HG03159 (cell line): ENCODE data around the gene F13A1.
"Not testable (repeated sequence)": the region's sequence is repeated elsewhere in the genome, so short reads cannot be mapped to it uniquely, and the experiment has no call there.

Source experiments
- ATAC-seq: cut with Tn5 transposase; IDR thresholded peaks from one replicate; pipeline ENCODE4 v1.9.1; 2021; ENCODE audit warnings: mild to moderate bottlenecking, moderate library complexity; ENCODE audit not compliant: unreplicated experiment

The F13A1 gene

DNA sequence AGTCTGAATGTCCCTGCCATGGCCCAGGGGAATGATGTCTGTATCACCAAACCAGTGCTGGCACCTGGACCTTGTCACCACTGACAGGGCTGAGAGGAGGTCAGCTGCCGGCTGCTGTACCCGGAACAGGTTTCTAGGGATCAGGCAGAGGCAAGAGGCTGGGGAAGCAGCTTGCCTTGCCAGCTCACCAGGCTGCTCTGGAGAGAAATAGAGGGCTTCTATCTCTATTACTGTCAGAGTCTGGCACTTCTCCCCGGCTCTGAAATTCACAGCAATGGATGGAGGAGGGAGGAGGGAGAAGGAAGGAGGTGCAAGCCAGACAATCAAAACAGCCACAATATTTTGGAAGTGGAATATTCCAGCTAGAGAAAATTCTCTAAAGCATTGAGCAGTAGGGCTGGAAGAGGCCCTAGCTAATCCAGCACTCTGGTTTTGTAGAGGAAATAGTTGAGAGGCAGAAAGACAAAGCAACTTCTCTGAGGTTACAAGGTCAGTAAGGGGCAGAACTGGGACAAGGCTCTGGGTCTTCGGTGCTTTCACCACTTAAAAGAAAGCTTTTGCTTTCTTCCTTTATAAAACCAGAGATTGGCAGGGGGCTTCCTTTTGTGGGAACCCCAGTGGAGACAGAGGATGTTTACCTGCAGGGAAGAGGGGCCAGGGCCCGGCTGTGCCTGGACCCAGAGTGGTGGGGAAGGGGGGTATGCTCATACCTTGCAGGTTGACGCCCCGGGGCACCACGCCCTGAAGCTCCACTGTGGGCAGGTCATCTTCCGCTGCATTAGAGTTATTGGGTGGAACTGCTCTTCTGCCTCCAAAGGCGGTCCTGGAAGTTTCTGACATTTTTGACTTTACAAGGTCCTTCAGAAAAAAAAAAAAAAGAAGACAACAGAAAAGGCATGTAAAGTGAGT lies 2.4 kb downstream of the F13A1 start:
- no peak for ATAC-seq

DNA sequence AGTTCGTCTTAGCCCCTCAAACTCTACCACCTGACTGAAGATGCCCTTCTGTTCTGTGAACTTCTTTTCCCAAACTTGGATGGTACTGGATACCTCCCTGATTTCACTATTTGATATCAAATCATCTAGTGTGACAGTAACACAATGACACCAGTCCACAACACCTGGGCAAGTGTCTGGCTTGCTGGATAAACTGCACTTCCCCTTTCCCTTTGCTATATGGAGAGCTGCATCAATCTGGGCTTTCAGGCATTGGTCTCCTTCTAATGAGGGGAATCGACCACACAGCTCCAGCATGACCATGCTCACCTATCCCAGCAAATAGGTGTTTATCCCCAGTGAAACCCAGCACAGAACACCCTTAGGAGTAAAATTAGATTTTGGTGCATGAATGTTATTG lies 3.1 kb downstream of the F13A1 start:
- ATAC-seq, result no peak

DNA sequence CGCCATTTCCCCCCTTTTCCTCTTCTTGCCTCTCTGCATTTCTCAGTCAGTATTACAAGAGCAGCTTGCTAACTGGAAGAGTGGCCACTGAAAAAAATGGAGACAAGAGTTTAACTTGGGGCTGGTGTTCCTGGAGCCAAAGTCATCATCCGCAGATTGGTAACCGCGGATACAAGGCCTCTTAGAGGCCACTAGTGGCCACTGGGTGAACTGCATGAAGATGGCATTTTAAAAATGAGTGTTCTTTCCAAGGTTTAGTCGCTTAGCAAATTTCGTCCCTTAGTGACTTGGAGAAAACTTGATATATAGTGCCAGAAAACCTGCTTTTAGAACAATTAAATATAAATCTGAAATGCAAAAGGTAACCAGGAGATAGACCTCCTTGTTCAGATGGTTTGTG lies 4.8 kb downstream of the F13A1 start:
- ATAC-seq, result peak; percentile 51

DNA sequence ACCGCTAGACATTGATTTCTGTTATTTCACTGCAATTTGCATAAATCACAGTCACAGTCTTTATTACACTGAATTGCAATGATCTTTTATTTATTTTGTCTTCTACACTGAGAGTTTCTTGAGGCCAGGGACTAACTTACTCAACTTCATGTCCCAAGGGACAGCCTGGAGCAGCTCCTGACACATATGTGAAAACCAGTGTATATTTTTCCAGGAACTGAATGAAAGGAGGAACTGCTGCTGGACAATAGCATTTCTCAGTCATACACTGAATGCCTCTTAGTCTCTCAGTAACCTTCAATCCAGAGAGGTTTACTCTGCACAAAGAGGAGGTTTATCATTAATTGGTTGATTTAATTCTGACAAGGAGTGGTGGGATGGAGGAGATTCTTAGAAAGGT lies 5.9 kb downstream of the F13A1 start:
- no peak for ATAC-seq

DNA sequence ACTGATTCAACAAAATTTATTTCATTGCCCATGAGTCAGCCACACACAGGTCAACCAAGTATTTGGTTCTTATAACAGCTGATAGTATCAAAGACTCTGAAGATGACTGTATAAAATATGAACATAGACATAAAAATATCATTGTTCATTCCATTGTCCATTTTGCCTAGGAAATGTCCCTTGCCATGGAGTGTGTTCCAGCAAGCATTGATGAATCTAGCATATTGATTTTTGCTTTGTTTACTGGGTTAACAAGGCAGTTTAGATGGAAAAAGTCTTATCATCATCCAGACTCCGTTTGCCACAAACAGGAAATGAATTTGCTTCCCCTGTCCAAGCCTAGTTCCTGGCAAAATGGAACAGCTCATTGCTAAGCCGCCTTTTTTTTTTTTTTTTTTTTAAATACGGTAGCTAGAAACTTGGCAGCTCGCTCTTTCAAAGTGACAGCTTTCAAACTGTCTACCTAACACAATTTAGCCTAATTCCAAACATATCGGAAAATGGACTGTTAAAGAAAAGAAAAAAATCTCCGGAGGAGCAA lies 7.5 kb downstream of the F13A1 start:
- ATAC-seq, result no peak

DNA sequence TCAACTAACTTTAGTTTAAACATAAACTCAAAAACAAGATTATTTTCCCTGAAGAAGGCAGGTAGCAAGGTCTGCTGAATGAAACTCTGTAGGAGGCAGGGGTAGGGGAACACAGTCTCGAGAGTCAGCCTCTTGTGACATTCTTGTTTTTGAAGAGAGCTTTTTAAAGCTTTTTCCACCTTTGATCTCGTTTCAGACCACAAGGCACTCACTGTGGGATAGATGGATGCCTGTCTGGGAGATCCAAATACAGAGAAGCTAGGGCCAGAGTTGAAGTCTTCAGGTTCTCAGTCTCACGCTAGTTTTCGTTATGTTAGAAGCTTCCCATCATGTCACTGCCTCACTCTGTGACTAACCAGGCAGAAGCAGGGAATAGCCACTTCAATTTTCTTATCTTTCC lies 14.9 kb downstream of the F13A1 start:
- ATAC-seq, result no peak

DNA sequence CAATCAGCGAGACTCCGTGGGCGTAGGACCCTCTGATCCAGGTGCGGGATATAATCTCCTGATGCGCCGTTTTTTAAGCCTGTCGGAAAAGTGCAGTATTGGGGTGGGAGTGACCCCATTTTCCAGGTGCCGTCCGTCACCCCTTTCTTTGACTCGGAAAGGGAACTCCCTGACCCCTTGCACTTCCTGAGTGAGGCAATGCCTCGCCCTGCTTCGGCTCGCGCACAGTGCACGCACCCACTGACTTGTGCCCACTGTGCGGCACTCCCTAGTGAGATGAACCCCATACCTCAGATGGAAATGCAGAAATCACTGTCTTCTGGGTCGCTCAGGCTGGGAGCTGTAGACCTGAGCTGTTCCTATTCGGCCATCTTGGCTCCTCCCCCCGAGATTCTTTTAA lies 20.1 kb downstream of the F13A1 start:
- not testable (repeated sequence) for ATAC-seq

DNA sequence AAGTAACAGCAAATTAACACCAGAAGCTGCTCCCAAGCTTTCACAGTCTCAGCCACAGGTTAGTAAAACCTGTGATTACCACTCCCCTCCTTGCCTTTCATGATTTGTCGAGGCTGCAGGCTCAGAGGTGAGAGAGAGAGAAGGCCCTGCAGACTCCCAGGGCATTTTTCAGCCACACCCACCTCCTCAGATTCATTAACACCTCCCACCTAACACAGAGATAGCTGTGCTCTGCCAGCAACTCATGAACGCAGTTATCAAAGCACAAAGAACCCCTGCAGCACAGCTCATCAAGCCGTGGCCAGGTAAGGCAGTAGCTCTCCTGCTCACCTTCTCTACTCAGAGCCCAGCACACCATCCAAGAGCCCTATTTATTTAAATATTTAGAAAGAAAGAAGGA lies 27.1 kb downstream of the F13A1 start:
- ATAC-seq, result no peak

DNA sequence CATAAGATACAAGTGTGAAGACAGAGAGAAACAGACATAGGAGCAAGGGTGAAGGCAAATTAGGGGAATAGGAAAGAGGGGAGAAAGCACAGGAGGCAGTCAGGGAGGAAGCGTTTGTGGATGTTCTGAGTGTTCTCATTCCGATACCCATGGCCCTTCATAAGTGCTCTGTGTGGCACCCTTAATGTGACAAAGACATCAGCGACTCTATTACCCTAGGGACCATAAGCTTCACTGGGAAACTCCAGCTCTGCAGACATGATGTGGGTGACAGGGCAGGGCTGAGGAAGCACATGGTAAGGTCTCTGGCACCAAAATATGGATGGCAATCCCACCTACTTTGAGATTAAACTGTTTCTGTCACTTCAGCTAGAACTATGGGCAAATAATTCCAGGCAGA lies 33.0 kb downstream of the F13A1 start:
- ATAC-seq, result no peak

DNA sequence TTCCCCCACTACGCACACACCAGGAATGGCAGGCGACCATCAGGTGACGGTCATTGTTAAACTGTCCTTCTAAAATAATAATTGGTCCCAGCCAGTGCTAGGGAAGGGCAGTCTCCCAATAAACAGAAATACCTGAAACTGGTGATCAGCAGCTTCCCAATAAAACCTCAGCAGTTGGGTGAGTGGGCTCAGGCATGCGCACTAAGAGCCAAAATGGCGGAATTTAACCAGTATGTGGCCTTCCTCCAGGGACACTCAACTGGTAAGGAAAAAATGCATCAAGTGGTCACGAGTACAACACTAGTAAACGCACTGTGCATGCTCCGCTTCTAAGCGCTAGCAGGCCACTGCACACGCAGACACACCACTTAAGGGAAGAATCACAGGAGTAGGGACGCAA lies 34.8 kb downstream of the F13A1 start:
- no peak for ATAC-seq

DNA sequence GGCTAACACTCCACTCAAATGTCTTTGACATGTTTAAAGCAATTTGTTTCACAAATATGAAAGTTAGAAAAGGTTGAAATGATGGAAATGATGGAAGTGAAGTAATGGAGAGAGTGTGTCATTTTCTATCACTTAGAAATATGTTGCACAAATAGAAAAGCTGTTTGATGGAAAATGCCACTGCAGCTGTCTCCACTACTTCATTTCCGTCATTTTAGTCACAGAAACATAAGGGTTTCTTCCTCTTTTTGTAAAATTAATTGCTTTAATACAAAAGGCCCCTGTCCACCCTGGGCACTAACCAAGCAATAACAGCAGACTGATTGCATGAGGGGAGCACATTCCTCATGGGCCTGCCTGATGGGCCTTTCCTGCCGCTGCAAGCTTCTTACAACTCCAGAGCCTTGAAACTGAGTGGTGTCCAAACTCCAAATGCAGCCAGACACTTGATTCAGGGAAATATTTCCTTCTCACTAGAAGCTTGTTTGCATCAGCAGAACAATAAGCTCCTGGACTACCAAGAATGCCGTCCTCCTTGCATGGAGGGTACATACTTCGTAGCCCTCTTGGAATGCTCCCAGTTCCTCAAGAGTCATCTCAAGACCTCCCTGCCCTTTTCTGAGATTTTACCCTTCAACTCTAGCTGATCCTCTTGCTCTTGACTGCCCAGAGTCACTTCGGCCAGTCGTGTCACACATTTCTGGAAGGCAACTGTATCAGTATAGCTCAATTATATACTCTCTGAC lies 36.1 kb downstream of the F13A1 start:
- no peak for ATAC-seq

DNA sequence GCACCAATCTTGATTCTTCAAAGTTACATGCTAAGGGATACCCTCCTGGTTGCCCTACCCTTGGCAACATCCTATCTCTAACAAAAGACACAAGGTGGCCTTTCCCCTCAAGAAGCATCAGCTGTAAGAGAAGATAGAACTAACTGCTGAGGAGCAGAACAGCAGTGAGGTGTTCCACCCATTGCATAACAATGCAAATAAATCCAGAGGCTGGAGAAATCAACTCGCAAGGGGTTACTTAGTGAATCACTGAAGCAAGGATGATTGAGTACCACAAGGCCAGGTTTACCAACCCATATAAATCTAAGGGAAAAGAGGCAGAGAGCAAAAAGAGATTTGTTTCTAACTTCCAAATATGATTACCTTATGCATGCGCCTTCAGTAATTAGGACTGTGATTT lies 36.7 kb downstream of the F13A1 start:
- no peak for ATAC-seq

DNA sequence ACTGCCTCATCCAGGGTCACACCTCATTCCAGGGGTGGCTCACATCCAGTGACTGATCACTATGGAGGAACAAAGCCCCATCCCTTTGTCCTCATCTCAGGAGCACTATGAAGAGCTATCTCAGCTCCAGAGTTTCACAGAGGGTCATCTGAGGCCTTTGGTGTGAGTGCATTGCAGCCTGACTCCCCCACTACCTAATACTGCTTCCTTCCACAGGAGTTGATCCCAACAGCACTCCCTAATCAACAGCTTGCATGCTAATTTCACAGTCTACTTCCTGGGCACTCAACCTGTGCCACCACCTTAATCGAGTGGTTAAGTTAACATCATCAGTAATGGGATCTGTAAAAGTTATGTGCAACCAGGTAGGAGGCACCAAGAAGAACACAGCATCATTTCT lies 37.7 kb downstream of the F13A1 start:
- no peak for ATAC-seq

DNA sequence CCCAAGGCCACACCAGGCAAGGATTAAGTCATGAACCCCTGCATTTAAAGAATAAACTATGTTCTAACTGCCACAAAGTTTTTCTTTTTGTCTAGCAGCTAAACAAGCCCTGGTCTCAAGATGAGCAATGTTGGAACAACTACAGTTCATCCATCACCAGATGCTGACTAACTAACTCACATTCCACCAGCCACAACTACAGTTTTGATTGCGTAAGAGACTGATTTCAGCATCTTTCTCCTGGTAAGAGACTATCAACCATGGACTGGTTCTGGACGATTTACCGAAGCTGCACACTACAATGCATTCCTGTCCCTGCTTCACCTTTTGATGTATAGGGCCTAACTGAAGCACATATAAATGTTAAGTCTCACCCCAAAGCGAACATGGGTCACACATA lies 43.0 kb downstream of the F13A1 start:
- ATAC-seq, result no peak

DNA sequence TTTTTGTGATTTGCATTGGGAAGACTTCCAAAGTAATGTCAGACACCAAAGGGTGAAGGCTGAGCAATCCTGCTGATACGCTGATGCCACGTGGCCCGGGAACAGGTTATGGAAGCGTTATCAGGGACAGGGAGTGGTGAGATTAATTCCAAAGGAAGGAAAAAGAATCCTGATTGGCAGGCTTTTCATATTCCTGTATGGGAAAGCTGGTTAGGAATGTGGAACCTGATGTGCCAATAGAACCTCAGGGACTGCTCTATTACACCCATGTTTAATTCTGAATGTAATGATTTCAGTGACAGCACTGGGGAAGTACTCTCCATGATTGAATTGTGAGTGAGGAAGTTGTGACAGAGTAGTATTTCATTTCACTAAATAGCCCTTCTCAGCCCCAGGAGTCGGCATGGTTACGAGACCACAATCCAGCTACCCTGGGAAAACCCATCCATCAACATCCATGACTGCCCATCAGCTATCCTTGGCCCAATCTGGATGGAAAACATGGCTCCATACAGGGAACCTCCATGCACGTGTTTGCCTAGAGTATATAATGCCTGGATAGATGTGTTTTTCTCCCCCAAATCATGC lies 49.4 kb downstream of the F13A1 start:
- ATAC-seq, result no peak

DNA sequence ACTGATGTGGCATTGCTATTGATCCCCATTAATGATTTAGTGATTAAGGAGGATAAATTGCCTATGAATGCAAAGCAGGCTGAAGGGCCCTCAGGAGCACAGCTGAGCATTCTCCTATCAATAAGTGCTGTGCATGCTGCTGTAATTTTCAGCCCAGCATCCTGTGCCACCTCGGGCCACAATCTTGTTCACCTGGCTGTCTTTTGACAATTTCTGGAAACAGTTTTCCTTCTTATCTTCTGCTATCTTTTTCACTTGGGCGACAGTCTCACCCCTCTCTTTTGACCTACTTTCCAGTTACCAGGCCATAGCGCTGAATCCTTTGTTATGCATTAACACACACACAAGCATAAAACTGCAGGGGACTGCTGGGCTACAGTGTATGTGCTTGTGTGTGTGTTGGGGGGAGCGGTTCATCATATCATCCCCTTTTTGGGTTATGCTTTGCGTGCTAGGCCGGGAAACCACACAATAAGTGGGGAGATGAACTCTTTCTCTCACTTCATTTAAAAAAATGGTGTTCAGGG lies 60.2 kb downstream of the F13A1 start:
- no peak for ATAC-seq

DNA sequence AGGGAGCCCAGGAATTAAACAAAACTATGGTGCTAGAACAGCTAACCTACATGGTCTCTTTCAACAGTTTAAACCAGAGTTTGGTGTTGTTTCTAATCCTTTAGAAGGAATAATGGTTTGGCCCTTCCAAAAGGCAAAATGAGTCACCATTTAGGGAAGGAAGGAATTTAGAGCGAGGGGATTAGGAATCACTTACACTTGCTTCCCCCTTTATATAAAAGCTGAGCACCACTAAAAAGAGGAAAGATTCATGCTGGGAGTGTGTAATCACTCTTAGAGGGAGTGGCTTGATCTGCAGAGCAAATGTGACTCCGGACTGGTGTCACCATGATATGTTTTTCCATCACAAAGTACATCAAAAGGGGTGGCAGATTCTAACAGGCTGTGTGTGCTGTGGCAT lies 63.6 kb downstream of the F13A1 start:
- ATAC-seq, result no peak

DNA sequence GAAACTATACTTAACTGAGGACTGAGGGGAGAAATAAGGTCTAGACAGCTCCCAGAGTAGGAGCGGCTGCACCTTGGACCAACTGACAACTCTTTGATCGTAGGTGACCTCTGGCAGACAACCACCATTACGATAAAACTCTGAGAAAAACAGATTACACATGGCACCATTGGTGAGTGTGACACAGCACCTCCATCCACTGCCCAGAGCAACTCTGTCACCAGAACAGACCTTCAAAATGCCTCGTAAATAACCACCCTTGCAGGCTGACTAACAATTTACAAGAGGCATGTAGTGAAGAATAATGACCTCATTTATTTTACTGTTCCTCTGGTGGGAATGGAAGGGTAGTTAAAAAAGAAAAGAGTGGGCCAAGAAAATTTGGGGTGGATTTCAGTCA lies 64.2 kb downstream of the F13A1 start:
- no peak for ATAC-seq

DNA sequence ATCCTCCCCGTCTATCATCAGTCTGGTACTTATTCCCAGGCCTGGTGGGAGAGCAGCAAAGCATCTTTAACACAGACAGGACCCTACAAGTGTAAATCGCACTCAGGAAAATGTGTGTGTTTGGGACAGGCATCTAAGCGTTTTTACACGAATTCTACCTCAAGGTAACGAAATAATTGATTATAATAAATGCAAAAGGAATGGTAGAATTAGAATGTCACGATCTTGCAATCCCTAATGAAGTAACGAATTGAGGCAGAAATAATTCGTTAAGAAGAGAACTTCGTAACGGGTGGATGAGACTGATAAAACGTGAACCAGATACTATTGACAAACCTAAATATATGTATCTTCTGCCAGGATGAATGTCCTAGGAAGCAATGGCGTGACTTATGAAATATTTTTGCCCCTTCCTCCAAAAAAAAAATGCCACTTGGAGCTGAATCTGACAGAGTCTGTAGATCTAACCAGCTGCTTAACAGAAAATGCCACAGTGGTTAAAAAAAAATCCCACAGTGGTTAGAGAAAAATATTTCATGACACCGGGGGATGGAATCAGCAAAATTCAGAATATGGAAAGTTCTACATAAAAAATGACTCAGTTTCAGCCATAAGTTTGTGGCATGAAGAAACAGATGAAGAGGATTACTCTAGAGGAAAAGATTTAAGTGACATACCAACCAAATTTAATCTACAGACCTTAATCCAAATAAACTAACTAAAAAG lies 68.7 kb downstream of the F13A1 start:
- no peak for ATAC-seq

DNA sequence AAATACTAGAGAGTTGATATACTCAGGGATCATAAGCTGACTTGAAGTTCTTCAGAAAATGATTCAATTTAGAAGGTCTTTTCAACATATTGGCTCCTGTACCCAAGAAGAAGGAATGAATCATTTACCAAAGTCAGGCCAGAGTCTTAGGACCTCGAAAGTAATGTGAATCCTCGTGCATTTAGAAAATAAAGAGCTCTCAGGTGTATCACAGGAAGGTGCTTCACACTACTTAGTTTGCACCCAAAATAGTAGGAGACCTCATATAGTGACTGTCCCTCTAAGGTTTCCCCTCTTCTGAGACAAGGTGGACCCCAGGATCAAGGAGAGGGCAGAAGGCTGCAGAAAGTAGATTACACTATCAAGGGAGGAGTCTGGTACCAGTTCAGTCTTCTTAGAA lies 71.8 kb downstream of the F13A1 start:
- peak; percentile 56 for ATAC-seq

DNA sequence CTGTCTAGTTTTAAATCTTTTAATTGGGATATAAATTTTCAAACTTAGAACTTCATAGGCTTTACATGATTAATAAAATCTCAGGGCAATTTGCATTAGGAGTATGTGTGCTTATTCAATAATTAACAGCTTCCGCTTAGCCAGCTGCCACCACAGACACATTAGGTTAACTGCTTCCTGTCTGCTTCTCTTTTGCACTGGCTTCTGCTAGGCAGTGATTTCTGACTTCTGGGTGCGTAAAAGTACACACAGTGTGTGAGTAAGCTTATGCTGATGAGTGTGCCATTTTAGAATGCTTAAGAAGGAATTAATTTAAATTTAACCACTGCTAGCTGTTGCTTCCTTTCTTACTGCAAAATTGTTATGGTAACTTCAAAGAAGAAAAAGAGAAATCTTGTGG lies 73.9 kb downstream of the F13A1 start:
- ATAC-seq, result peak; percentile 90
